NT2/D1 (cell line): ENCODE results near the gene IKZF3.

ENCODE experiments used
- SUZ12 ChIP-seq: IDR thresholded peaks from 2 replicates; pipeline ENCODE4 v1.6.1; 2011; ENCODE audit not compliant: insufficient read length, insufficient read depth; ENCODE audit errors: extremely low read depth
- YY1 ChIP-seq: IDR thresholded peaks from 2 replicates; pipeline ENCODE4 v1.6.1; 2011; ENCODE audit not compliant: insufficient read length, insufficient read depth
- ZNF274 ChIP-seq: IDR thresholded peaks from 2 replicates; pipeline ENCODE4 v1.6.1; 2011; ENCODE audit warnings: mild to moderate bottlenecking, low read depth, low read length

GRCh38 chr17:39716073-39716818 is 147.9 kb downstream of the IKZF3 start:
- TF ChIP-seq YY1, result no peak
- TF ChIP-seq ZNF274, result no peak
- no peak for TF ChIP-seq SUZ12
